Trophoblast cell (in vitro differentiated cells and primary cell): Measurements from ENCODE around the gene C10orf53.

Source experiments
- DNase-seq, 2 donors: peaks; one replicate each; pipeline ENCODE4 v3.0.0-alpha.2; 2016
- H2AFZ ChIP-seq: 2 replicates; pipeline ENCODE4 v1.6.1; 2013; ENCODE audit warnings: low read length, moderate library complexity, mild to moderate bottlenecking; ENCODE audit not compliant: insufficient read depth, poor library complexity
- H2AK5ac ChIP-seq: 2 replicates; pipeline ENCODE4 v1.6.1; 2013; ENCODE audit warnings: mild to moderate bottlenecking, low read length
- H2BK120ac ChIP-seq: 2 replicates; pipeline ENCODE4 v1.6.1; 2013; ENCODE audit warnings: low read length, mild to moderate bottlenecking, moderate library complexity; ENCODE audit not compliant: insufficient read depth, poor library complexity
- H2BK12ac ChIP-seq: 2 replicates; pipeline ENCODE4 v1.6.1; 2013; ENCODE audit warnings: mild to moderate bottlenecking, low read length, moderate library complexity
- H2BK5ac ChIP-seq: 2 replicates; pipeline ENCODE4 v1.6.1; 2013; ENCODE audit warnings: low read length, low read depth, moderate library complexity, mild to moderate bottlenecking; ENCODE audit not compliant: poor library complexity
- H3K14ac ChIP-seq: 2 replicates; pipeline ENCODE4 v1.6.1; 2013; ENCODE audit warnings: mild to moderate bottlenecking, low read length
- H3K18ac ChIP-seq: 2 replicates; pipeline ENCODE4 v1.6.1; 2013; ENCODE audit warnings: mild to moderate bottlenecking, low read length
- H3K23ac ChIP-seq: 2 replicates; pipeline ENCODE4 v1.6.1; 2013; ENCODE audit warnings: low read length
- H3K27ac ChIP-seq: 2 replicates; pipeline ENCODE4 v1.5.1; 2013; ENCODE audit warnings: low read depth, mild to moderate bottlenecking, inconsistent platforms, low read length, moderate library complexity
- H3K27me3 ChIP-seq: 2 replicates; pipeline ENCODE4 v1.6.1; 2013; ENCODE audit warnings: inconsistent platforms, mild to moderate bottlenecking, low read length, moderate library complexity; ENCODE audit not compliant: insufficient read depth
- H3K36me3 ChIP-seq, 2 experiments: 1 replicate in 1 of 2; 2 replicates in 1 of 2; pipeline ENCODE4 v1.6.1; 2013; ENCODE audit warnings: low read length in 2 of 2, mild to moderate bottlenecking in 2 of 2, moderate library complexity in 1 of 2; ENCODE audit not compliant: insufficient read depth in 2 of 2, control insufficient read depth in 1 of 2
- H3K4ac ChIP-seq: 2 replicates; pipeline ENCODE4 v1.6.1; 2013; ENCODE audit warnings: low read depth, mild to moderate bottlenecking, low read length, moderate library complexity
- H3K4me1 ChIP-seq, 2 experiments: 1 replicate in 1 of 2; 2 replicates in 1 of 2; pipeline ENCODE4 v1.6.1; 2013; ENCODE audit warnings: low read length in 2 of 2, mild to moderate bottlenecking in 2 of 2, moderate library complexity in 1 of 2; ENCODE audit not compliant: insufficient read depth in 2 of 2, control insufficient read depth in 1 of 2
- H3K4me2 ChIP-seq: 2 replicates; pipeline ENCODE4 v1.6.1; 2013; ENCODE audit warnings: inconsistent platforms, mild to moderate bottlenecking, low read length, moderate library complexity
- H3K4me3 ChIP-seq: 2 replicates; pipeline ENCODE4 v1.5.1; 2013; ENCODE audit warnings: mild to moderate bottlenecking, low read depth, low read length, inconsistent platforms
- H3K79me1 ChIP-seq: one replicate; pipeline ENCODE4 v1.6.1; 2013; ENCODE audit warnings: low read length
- H3K79me2 ChIP-seq: 2 replicates; pipeline ENCODE4 v1.6.1; 2013; ENCODE audit warnings: low read length, mild to moderate bottlenecking; ENCODE audit not compliant: control insufficient read depth, insufficient read depth, poor library complexity
- H3K9ac ChIP-seq: 2 replicates; pipeline ENCODE4 v1.6.1; 2013; ENCODE audit warnings: mild to moderate bottlenecking, low read length
- H3K9me3 ChIP-seq: 2 replicates; pipeline ENCODE4 v1.6.1; 2013; ENCODE audit warnings: low read depth, mild to moderate bottlenecking, control low read depth, inconsistent platforms, low read length; ENCODE audit not compliant: insufficient read depth
- H4K12ac ChIP-seq: 2 replicates; pipeline ENCODE4 v1.6.1; 2013; ENCODE audit warnings: low read depth, mild to moderate bottlenecking, low read length, moderate library complexity
- H4K8ac ChIP-seq: 2 replicates; pipeline ENCODE4 v1.6.1; 2013; ENCODE audit warnings: low read depth, mild to moderate bottlenecking, low read length, moderate library complexity
- H4K91ac ChIP-seq: one replicate; pipeline ENCODE4 v1.6.1; 2013; ENCODE audit warnings: low read depth, mild to moderate bottlenecking, low read length, moderate library complexity
- WGBS: extraction: QIAGEN DNeasy Blood & Tissue Kit; methylation state at CpG from one replicate; pipeline ENCODE4 v1.1.7; 2013; ENCODE audit warnings: missing lambda C conversion rate; ENCODE audit not compliant: insufficient read length, insufficient coverage; ENCODE audit errors: extremely low coverage; 5-methylcytosine and 5-hydroxymethylcytosine counted together

The C10orf53 gene

GRCh38 chr10:49655099-49655498, 24.4 kb upstream of the C10orf53 start:
- H2BK5ac ChIP-seq = no peak overlapping the region
- no peak overlapping the region for H4K91ac ChIP-seq
- no peak overlapping the region for H3K4me3 ChIP-seq
- no peaks in the 10 kb centered on the region for H3K4me1 ChIP-seq
- no peak overlapping the region for H3K27ac ChIP-seq
- no peak overlapping the region for H3K9ac ChIP-seq
- no peak overlapping the region for H4K8ac ChIP-seq
- no peaks in the 10 kb centered on the region for H3K36me3 ChIP-seq
- H3K23ac ChIP-seq = no peak overlapping the region
- H3K4ac ChIP-seq = no peak overlapping the region
- H2AK5ac ChIP-seq = no peak overlapping the region
- no peak overlapping the region for H3K18ac ChIP-seq
- no peak overlapping the region for H3K4me2 ChIP-seq
- H3K9me3 ChIP-seq = no peaks in the 10 kb centered on the region
- no CpG with 5 or more reads among the region's 18 CpGs for WGBS
- no peak overlapping the region for H4K12ac ChIP-seq
- no peak overlapping the region for H2BK120ac ChIP-seq
- H2AFZ ChIP-seq = no peak overlapping the region
- no peaks in the 10 kb centered on the region for H3K79me1 ChIP-seq
- DNase-seq = no peak
- H3K27me3 ChIP-seq = no peaks in the 10 kb centered on the region
- H2BK12ac ChIP-seq = no peak overlapping the region
- H3K14ac ChIP-seq = no peak overlapping the region
- no peaks in the 10 kb centered on the region for H3K79me2 ChIP-seq

- H3K18ac ChIP-seq = no peak overlapping the region
- no peak overlapping the region for H3K23ac ChIP-seq
- WGBS = no CpG with 5 or more reads among the region's 9 CpGs
- no peak overlapping the region for H3K4me3 ChIP-seq
- no peaks in the 10 kb centered on the region for H3K79me2 ChIP-seq
- no peak overlapping the region for H3K27ac ChIP-seq
- H3K9ac ChIP-seq = no peak overlapping the region
- H3K14ac ChIP-seq = no peak overlapping the region
- H3K27me3 ChIP-seq = no peaks in the 10 kb centered on the region
- no peak for DNase-seq
- no peak overlapping the region for H2BK12ac ChIP-seq
- H3K79me1 ChIP-seq = no peaks in the 10 kb centered on the region
- no peak overlapping the region for H3K4ac ChIP-seq
- no peak overlapping the region for H4K12ac ChIP-seq
- no peak overlapping the region for H2BK5ac ChIP-seq
- no peaks in the 10 kb centered on the region for H3K36me3 ChIP-seq
- H2AFZ ChIP-seq = no peak overlapping the region
- H3K4me1 ChIP-seq = no peaks in the 10 kb centered on the region
- H2AK5ac ChIP-seq = no peak overlapping the region
- no peak overlapping the region for H4K8ac ChIP-seq
- H4K91ac ChIP-seq = no peak overlapping the region
- no peaks in the 10 kb centered on the region for H3K9me3 ChIP-seq
- H2BK120ac ChIP-seq = no peak overlapping the region
- no peak overlapping the region for H3K4me2 ChIP-seq
Measured at GRCh38 chr10:49656845-49657493, 22.5 kb upstream of the C10orf53 start.

- no peak for DNase-seq
- no CpG with 5 or more reads among the region's 1 CpG for WGBS
- Histone ChIP-seq H3K36me3 (no peaks in the 10 kb centered on the region), H2BK120ac (no peak overlapping the region), H3K27ac (no peak overlapping the region), H3K9me3 (no peaks in the 10 kb centered on the region), H3K23ac (no peak overlapping the region), H2BK5ac (no peak overlapping the region), H2AFZ (no peak overlapping the region), H3K27me3 (no peaks in the 10 kb centered on the region), H3K4ac (no peak overlapping the region), H3K79me1 (no peaks in the 10 kb centered on the region), H3K4me2 (no peak overlapping the region), H3K4me1 (no peaks in the 10 kb centered on the region), H2BK12ac (no peak overlapping the region), H4K91ac (no peak overlapping the region), H4K12ac (no peak overlapping the region), H2AK5ac (no peak overlapping the region), H4K8ac (no peak overlapping the region), H3K18ac (no peak overlapping the region), H3K14ac (no peak overlapping the region), H3K79me2 (no peaks in the 10 kb centered on the region), H3K9ac (no peak overlapping the region), H3K4me3 (no peak overlapping the region)
Measured at GRCh38 chr10:49657606-49658005, 21.8 kb upstream of the C10orf53 start.

GRCh38 chr10:49661140-49661856, 18.2 kb upstream of the C10orf53 start:
- Histone ChIP-seq H3K36me3 (no peaks in the 10 kb centered on the region), H2BK120ac (no peak overlapping the region), H2AK5ac (no peak overlapping the region), H3K27me3 (no peaks in the 10 kb centered on the region), H4K12ac (no peak overlapping the region), H2AFZ (no peak overlapping the region), H2BK12ac (no peak overlapping the region), H3K4me3 (no peak overlapping the region), H2BK5ac (no peak overlapping the region), H3K79me2 (no peaks in the 10 kb centered on the region), H3K4me1 (no peaks in the 10 kb centered on the region), H3K79me1 (no peaks in the 10 kb centered on the region), H3K4ac (no peak overlapping the region), H3K9me3 (no peaks in the 10 kb centered on the region), H3K27ac (no peak overlapping the region), H4K91ac (no peak overlapping the region), H3K4me2 (no peak overlapping the region), H3K18ac (no peak overlapping the region), H4K8ac (no peak overlapping the region), H3K9ac (no peak overlapping the region), H3K23ac (no peak overlapping the region), H3K14ac (no peak overlapping the region)
- WGBS = no CpG with 5 or more reads among the region's 8 CpGs
- no peak for DNase-seq
